CD4-positive, alpha-beta T cell (primary cell): ENCODE measurements around the gene CKLF. TPM values are rescaled to one million over a fixed set of nuclear protein-coding genes. Genes with fewer than 3 reads are reported as not detected.
A peak's percentile ranks its signal among the peaks of the same experiment; 100 is the strongest.
"Not testable (repeated sequence)": the region's sequence is repeated elsewhere in the genome, so short reads cannot be mapped to it uniquely, and the experiment has no call there.

ENCODE experiments used
- ATAC-seq: fragments of 200-7000 bp; cut with Tn5 transposase; one replicate; pipeline ENCODE4 v1.10.0; 2022; ENCODE audit warnings: mild to moderate bottlenecking; ENCODE audit not compliant: poor library complexity
- CTCF ChIA-PET: fragments of 350-600 bp; sonication (Branson Sonifier 250); formaldehyde crosslinking; loops from one replicate; lab custom pipeline; 2021; ENCODE audit warnings: antibody characterized with exemption, inconsistent platforms; lab: Charles Lee
- POLR2A ChIA-PET: fragments of 350-600 bp; sonication (Branson Sonifier 250); formaldehyde crosslinking; loops from one replicate; lab custom pipeline; 2021; ENCODE audit warnings: antibody characterized with exemption, inconsistent platforms; lab: Charles Lee
- DNase-seq, 14 experiments: peaks; one replicate each; pipeline ENCODE4 v3.0.0-alpha.2; 2013 to 2020; ENCODE audit warnings: mixed read lengths in 2 of 14
- H3K27ac ChIP-seq, 2 donors: one replicate each; pipeline versions ENCODE4 v1.5.1 to v1.7.0; 2013; ENCODE audit warnings: low read length in 2 of 2, low read depth in 1 of 2, mild to moderate bottlenecking in 1 of 2
- H3K27me3 ChIP-seq, 2 experiments: 1 replicate in 1 of 2; 2 replicates in 1 of 2; pipeline versions ENCODE4 v1.6.1 to v1.7.0; 2013; ENCODE audit warnings: low read length in 2 of 2, control low read depth in 1 of 2, mild to moderate bottlenecking in 1 of 2, moderate library complexity in 1 of 2; ENCODE audit not compliant: insufficient read depth in 2 of 2, control insufficient read depth in 1 of 2
- H3K36me3 ChIP-seq: one replicate; pipeline ENCODE4 v1.6.1; 2013; ENCODE audit warnings: low read length, control low read depth; ENCODE audit not compliant: insufficient read depth
- H3K4me1 ChIP-seq: one replicate; pipeline ENCODE4 v1.6.1; 2013; ENCODE audit warnings: low read length, control low read depth; ENCODE audit not compliant: insufficient read depth
- H3K4me3 ChIP-seq: one replicate; pipeline ENCODE4 v1.5.1; 2013; ENCODE audit warnings: mild to moderate bottlenecking, low read length, moderate library complexity
- H3K9me3 ChIP-seq, 2 experiments: 1 replicate in 1 of 2; 2 replicates in 1 of 2; pipeline versions ENCODE4 v1.6.1 to v1.7.0; 2013; ENCODE audit warnings: low read length in 2 of 2, mild to moderate bottlenecking in 2 of 2, control low read depth in 1 of 2, moderate library complexity in 1 of 2; ENCODE audit not compliant: control insufficient read depth in 1 of 2, insufficient read depth in 1 of 2
- H3K27ac Mint-ChIP-seq: one replicate; pipeline ENCODE4 v1.8.0; 2020; ENCODE audit warnings: mixed read lengths
- H3K27me3 Mint-ChIP-seq: one replicate; pipeline ENCODE4 v1.8.0; 2021; ENCODE audit warnings: mixed read lengths
- H3K36me3 Mint-ChIP-seq: one replicate; pipeline ENCODE4 v1.8.0; 2021; ENCODE audit warnings: low read depth, mixed read lengths
- H3K4me1 Mint-ChIP-seq: one replicate; pipeline ENCODE4 v1.8.0; 2021; ENCODE audit warnings: low read depth, mixed read lengths
- H3K4me3 Mint-ChIP-seq: one replicate; pipeline ENCODE4 v1.8.0; 2020; ENCODE audit warnings: mild to moderate bottlenecking, mixed read lengths
- H3K9me3 Mint-ChIP-seq: one replicate; pipeline ENCODE4 v1.8.0; 2020; ENCODE audit warnings: mixed read lengths
- intact Hi-C, 2 experiments: fragments of 100-400 bp; cut with DNase I in 1 of 2; cut with micrococcal nuclease in 1 of 2; formaldehyde crosslinking; loops; one replicate each; pipeline versions ENCODE4 v1.15.1 to v1.9.0; 2023 to 2025; cut with DNase I, micrococcal nuclease
- total RNA-seq, 174 experiments: library from RNA in 2 of 174; stranded (reverse) in 2 of 174; gene quantifications; one replicate each; pipeline ENCODE4 v1.2.3 and lab custom pipeline; 2021 to 2026
- TF ChIP-seq, protein P1 (sequence below): fragments of 200-600 bp; IDR thresholded peaks from one replicate; pipeline ENCODE4 v1.8.0; 2022; ENCODE audit warnings: antibody characterized with exemption, mild to moderate bottlenecking

Gene CKLF
- total RNA-seq, 2 experiments from 2014 or later, result 10.6 to 14.1 TPM

GRCh38 chr16:66610111-66610820 is 57.9 kb downstream of the CKLF start:
- TF ChIP-seq, protein P1, sequence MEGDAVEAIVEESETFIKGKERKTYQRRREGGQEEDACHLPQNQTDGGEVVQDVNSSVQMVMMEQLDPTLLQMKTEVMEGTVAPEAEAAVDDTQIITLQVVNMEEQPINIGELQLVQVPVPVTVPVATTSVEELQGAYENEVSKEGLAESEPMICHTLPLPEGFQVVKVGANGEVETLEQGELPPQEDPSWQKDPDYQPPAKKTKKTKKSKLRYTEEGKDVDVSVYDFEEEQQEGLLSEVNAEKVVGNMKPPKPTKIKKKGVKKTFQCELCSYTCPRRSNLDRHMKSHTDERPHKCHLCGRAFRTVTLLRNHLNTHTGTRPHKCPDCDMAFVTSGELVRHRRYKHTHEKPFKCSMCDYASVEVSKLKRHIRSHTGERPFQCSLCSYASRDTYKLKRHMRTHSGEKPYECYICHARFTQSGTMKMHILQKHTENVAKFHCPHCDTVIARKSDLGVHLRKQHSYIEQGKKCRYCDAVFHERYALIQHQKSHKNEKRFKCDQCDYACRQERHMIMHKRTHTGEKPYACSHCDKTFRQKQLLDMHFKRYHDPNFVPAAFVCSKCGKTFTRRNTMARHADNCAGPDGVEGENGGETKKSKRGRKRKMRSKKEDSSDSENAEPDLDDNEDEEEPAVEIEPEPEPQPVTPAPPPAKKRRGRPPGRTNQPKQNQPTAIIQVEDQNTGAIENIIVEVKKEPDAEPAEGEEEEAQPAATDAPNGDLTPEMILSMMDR, result no peak
- intact Hi-C loops, result no loop called here
- ChIA-PET CTCF (no interaction called here), POLR2A (no interaction called here)
- H3K36me3 ChIP-seq, result peaks cover 50% of the 10 kb centered on the region
- Mint-ChIP-seq H3K27ac (peak overlapping the region; percentile 53), H3K4me1 (peaks cover 30% of the 10 kb centered on the region), H3K27me3 (no peaks in the 10 kb centered on the region), H3K4me3 (no peak overlapping the region), H3K9me3 (no peaks in the 10 kb centered on the region), H3K36me3 (peaks cover 49% of the 10 kb centered on the region)
- no peak overlapping the region for H3K27ac ChIP-seq
- ATAC-seq (no peak), DNase-seq (no peak)
- H3K4me1 ChIP-seq, result peaks cover 38% of the 10 kb centered on the region
- no peaks in the 10 kb centered on the region for H3K27me3 ChIP-seq
- no peak overlapping the region for H3K4me3 ChIP-seq
- H3K9me3 ChIP-seq, result no peaks in the 10 kb centered on the region

- H3K4me3 ChIP-seq, H3K27me3 Mint-ChIP-seq, H3K27ac ChIP-seq, CTCF ChIA-PET, H3K9me3 ChIP-seq, POLR2A ChIA-PET, ATAC-seq, intact Hi-C loops, DNase-seq, H3K27ac Mint-ChIP-seq, H3K9me3 Mint-ChIP-seq, H3K27me3 ChIP-seq, H3K4me3 Mint-ChIP-seq: not testable (repeated sequence)
- Histone ChIP-seq H3K4me1 (peaks cover 22% of the 10 kb centered on the region), H3K36me3 (peaks cover 50% of the 10 kb centered on the region)
- Mint-ChIP-seq H3K4me1 (peaks cover 17% of the 10 kb centered on the region), H3K36me3 (peaks cover 52% of the 10 kb centered on the region)
These were observed 59.5 kb downstream of the CKLF start for GRCh38 chr16:66611911-66612310.

- Histone ChIP-seq H3K36me3 (peaks cover 50% of the 10 kb centered on the region), H3K9me3 (no peaks in the 10 kb centered on the region), H3K4me1 (peaks cover 18% of the 10 kb centered on the region), H3K4me3 (no peak overlapping the region), H3K27ac (no peak overlapping the region), H3K27me3 (no peaks in the 10 kb centered on the region)
- Mint-ChIP-seq H3K36me3 (peaks cover 52% of the 10 kb centered on the region), H3K9me3 (no peaks in the 10 kb centered on the region), H3K27me3 (no peaks in the 10 kb centered on the region), H3K4me1 (peaks cover 12% of the 10 kb centered on the region), H3K27ac (no peak overlapping the region), H3K4me3 (no peak overlapping the region)
- TF ChIP-seq, protein P1, result no peak
- DNase-seq, result no peak
- ChIA-PET CTCF (interaction anchor here (1.0 kb wide), 1 partner anchor 39 kb away, joined by 3 read pairs; no protein-coding TSS in a partner anchor), POLR2A (no interaction called here)
- no peak for ATAC-seq
- intact Hi-C loops, result no loop called here
These were observed 60.0 kb downstream of the CKLF start for GRCh38 chr16:66612422-66612821.
